Activated CD4-positive, alpha-beta T cell treated with anti-CD3 and anti-CD28 coated beads for 24 hours (primary cell): ENCODE results near the gene SALL3.

Experiments
- DNase-seq, 2 donors: peaks; one replicate each; pipeline ENCODE4 v3.0.0-alpha.2; 2020; ENCODE audit warnings: low read depth in 2 of 2

The SALL3 gene

GRCh38 chr18:78965260-78965659, 14.4 kb upstream of the SALL3 start:
- DNase-seq, result no peak

- DNase-seq, result no peak
Measured at GRCh38 chr18:78965917-78966792, 13.5 kb upstream of the SALL3 start.

- no peak for DNase-seq
Measured at GRCh38 chr18:78966793-78967106, 12.9 kb upstream of the SALL3 start.

GRCh38 chr18:78967692-78968091, 11.9 kb upstream of the SALL3 start:
- no peak for DNase-seq

- DNase-seq, result no peak
Measured at GRCh38 chr18:78969574-78970315, 9.9 kb upstream of the SALL3 start.

- no peak for DNase-seq
Measured at GRCh38 chr18:78970774-78971333, 8.8 kb upstream of the SALL3 start.

GRCh38 chr18:78971511-78972245, 7.9 kb upstream of the SALL3 start:
- no peak for DNase-seq

- DNase-seq, result no peak
Measured at GRCh38 chr18:78972385-78972918, 7.2 kb upstream of the SALL3 start.

GRCh38 chr18:78972930-78973331, 6.7 kb upstream of the SALL3 start:
- no peak for DNase-seq

- DNase-seq, result no peak
Measured at GRCh38 chr18:78973357-78974083, 6.1 kb upstream of the SALL3 start.

- DNase-seq, result no peak
Measured at GRCh38 chr18:78974115-78974761, 5.4 kb upstream of the SALL3 start.

GRCh38 chr18:78975292-78975691, 4.3 kb upstream of the SALL3 start:
- DNase-seq, result no peak

- no peak for DNase-seq
Measured at GRCh38 chr18:78975699-78976335, 3.8 kb upstream of the SALL3 start.

GRCh38 chr18:78976765-78977636, 2.6 kb upstream of the SALL3 start:
- DNase-seq, result no peak

GRCh38 chr18:78977637-78978348, 1.8 kb upstream of the SALL3 start:
- DNase-seq, result no peak

- DNase-seq, result no peak
Measured at GRCh38 chr18:78978349-78979055, 1.1 kb upstream of the SALL3 start.

GRCh38 chr18:78979056-78979729, 425 bp upstream of the SALL3 start:
- no peak for DNase-seq
